Esophagus squamous epithelium (tissue), 5 donors: ENCODE data around the gene ENTPD1. TPM values are rescaled to one million over a fixed set of nuclear protein-coding genes. Genes with fewer than 3 reads are reported as not detected.
"Not testable (repeated sequence)": the region's sequence is repeated elsewhere in the genome, so short reads cannot be mapped to it uniquely, and the experiment has no call there.

Experiments used
- DNase-seq: peaks from one replicate; lab custom pipeline; 2025; lab: John Stamatoyannopoulos, UW
- H3K27ac ChIP-seq, 4 donors: fragments of 200-600 bp; sonication (generic); one replicate each; pipeline ENCODE4 v1.5.1; 2016 to 2019; ENCODE audit warnings: mild to moderate bottlenecking in 1 of 4
- H3K27me3 ChIP-seq, 4 donors: fragments of 200-600 bp; sonication (generic); 1 replicate in 3 of 4; 2 replicates in 1 of 4; pipeline versions ENCODE4 v1.5.1 to v1.6.0; 2017 to 2021; ENCODE audit warnings: antibody characterized with exemption in 1 of 4
- H3K36me3 ChIP-seq, 3 donors: fragments of 200-600 bp; sonication (generic); one replicate each; pipeline ENCODE4 v1.5.1; 2016 to 2019
- H3K4me1 ChIP-seq, 3 donors: fragments of 200-600 bp; sonication (generic); one replicate each; pipeline ENCODE4 v1.5.1; 2017 to 2019
- H3K4me3 ChIP-seq, 4 donors: fragments of 200-600 bp; sonication (generic); 1 replicate in 3 of 4; 2 replicates in 1 of 4; pipeline ENCODE4 v1.5.1; 2016 to 2019; ENCODE audit warnings: mild to moderate bottlenecking in 2 of 4, moderate library complexity in 1 of 4
- H3K9me3 ChIP-seq, 3 donors: fragments of 200-600 bp; sonication (generic); one replicate each; pipeline ENCODE4 v1.5.1; 2016 to 2019
- POLR2A ChIP-seq, 4 donors: fragments of 450-650 bp; IDR thresholded peaks; one replicate each; pipeline ENCODE4 v1.6.1; 2017; ENCODE audit warnings: antibody characterized with exemption in 4 of 4, mild to moderate bottlenecking in 4 of 4, moderate library complexity in 3 of 4
- WGBS, 2 donors: methylation state at CpG; one replicate each; pipeline ENCODE4 v1.1.5; 2018; 5-methylcytosine and 5-hydroxymethylcytosine counted together
- intact Hi-C: fragments of 100-400 bp; cut with DNase I; formaldehyde crosslinking; loops from one replicate; pipeline ENCODE4 v1.15.0; 2022
- total RNA-seq, 4 donors: library from RNA; depleted of rRNA; stranded (reverse); fragments of >200 nt; gene quantifications; one replicate each; pipeline ENCODE4 v1.1.0, GENCODE V29; 2016
- TF ChIP-seq, protein P1 (sequence below), 6 experiments: fragments of 450-650 bp in 4 of 6; fragments of 200-600 bp in 2 of 6; sonication (generic) in 2 of 6; IDR thresholded peaks; one replicate each; pipeline ENCODE4 v1.5.1; 2016 to 2019; ENCODE audit warnings: antibody characterized with exemption in 6 of 6, mild to moderate bottlenecking in 4 of 6, moderate library complexity in 4 of 6
- donor health status: DM: yes; HTN: yes; CAD: no.

ENTPD1 gene
- total RNA-seq, 4 donors from 2014 or later, result 7.7 to 34.5 (median 10.1) TPM

- intact Hi-C loops, result no loop called here
- H3K36me3 ChIP-seq, result peaks cover 0 to 87% (median 0%) of the 10 kb centered on the region in 3 donors
Measured at GRCh38 chr10:95872158-95872711, 116.3 kb downstream of the ENTPD1 start.

DNA sequence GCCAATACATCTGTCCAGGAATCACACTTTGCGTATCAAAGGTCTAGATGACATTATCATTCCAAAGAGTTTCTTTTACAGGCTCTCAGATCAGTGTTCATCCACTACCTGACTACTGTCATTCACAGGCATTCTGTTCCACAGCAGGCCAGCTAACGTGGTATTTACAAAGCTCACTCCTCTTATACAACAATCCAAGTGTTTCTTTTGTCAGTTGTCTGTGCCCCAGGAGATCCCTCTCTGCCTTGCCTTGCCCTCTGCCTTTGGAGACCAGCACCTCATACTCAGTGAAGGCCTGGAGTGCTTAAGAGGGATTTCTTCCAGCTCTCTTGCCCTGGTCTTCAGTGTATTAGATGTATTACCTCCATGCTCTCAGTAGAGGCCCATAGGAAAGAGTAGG is 117.2 kb downstream of the ENTPD1 start:
- no peak overlapping the region for H3K4me3 ChIP-seq
- TF ChIP-seq, protein P1, sequence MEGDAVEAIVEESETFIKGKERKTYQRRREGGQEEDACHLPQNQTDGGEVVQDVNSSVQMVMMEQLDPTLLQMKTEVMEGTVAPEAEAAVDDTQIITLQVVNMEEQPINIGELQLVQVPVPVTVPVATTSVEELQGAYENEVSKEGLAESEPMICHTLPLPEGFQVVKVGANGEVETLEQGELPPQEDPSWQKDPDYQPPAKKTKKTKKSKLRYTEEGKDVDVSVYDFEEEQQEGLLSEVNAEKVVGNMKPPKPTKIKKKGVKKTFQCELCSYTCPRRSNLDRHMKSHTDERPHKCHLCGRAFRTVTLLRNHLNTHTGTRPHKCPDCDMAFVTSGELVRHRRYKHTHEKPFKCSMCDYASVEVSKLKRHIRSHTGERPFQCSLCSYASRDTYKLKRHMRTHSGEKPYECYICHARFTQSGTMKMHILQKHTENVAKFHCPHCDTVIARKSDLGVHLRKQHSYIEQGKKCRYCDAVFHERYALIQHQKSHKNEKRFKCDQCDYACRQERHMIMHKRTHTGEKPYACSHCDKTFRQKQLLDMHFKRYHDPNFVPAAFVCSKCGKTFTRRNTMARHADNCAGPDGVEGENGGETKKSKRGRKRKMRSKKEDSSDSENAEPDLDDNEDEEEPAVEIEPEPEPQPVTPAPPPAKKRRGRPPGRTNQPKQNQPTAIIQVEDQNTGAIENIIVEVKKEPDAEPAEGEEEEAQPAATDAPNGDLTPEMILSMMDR (IDR thresholded peaks at IDR 0.05), result no peak
- no peak for TF ChIP-seq POLR2A (IDR thresholded peaks at IDR 0.05)
- peaks cover 0 to 78% (median 0%) of the 10 kb centered on the region in 3 donors for H3K36me3 ChIP-seq
- H3K27me3 ChIP-seq, result no peaks in the 10 kb centered on the region
- intact Hi-C loops, result no loop called here
- no peak overlapping the region for H3K27ac ChIP-seq
- no peak for DNase-seq
- 91 to 93% methylated on average over 2 of the region's 2 CpGs for WGBS, 2 donors
- H3K9me3 ChIP-seq, result no peaks in the 10 kb centered on the region
- no peaks in the 10 kb centered on the region for H3K4me1 ChIP-seq

More at GRCh38 chr10:95872158-95872711, 116.3 kb downstream of the ENTPD1 start:
- no peaks in the 10 kb centered on the region for H3K9me3 ChIP-seq
- no peak overlapping the region for H3K4me3 ChIP-seq
- no peaks in the 10 kb centered on the region for H3K4me1 ChIP-seq
- no peak overlapping the region for H3K27ac ChIP-seq
- 44 to 98% methylated on average over 2 of the region's 2 CpGs for WGBS, 2 donors
- no peak for TF ChIP-seq POLR2A (IDR thresholded peaks at IDR 0.05)
- TF ChIP-seq, protein P1 (IDR thresholded peaks at IDR 0.05), result no peak
- DNase-seq, result no peak
- H3K27me3 ChIP-seq, result no peaks in the 10 kb centered on the region

- DNase-seq, result no peak
- Histone ChIP-seq H3K9me3 (no peaks in the 10 kb centered on the region), H3K4me3 (no peak overlapping the region), H3K36me3 (peaks cover 0 to 74% (median 0%) of the 10 kb centered on the region in 3 donors), H3K27ac (no peak overlapping the region), H3K27me3 (no peaks in the 10 kb centered on the region), H3K4me1 (no peaks in the 10 kb centered on the region)
- 89 to 94% methylated on average over 4 of the region's 4 CpGs for WGBS, 2 donors
- no peak for TF ChIP-seq POLR2A (IDR thresholded peaks at IDR 0.05)
- TF ChIP-seq, protein P1 (IDR thresholded peaks at IDR 0.05), result no peak
- intact Hi-C loops, result no loop called here
Measured at GRCh38 chr10:95873651-95874050, 117.7 kb downstream of the ENTPD1 start.

DNA sequence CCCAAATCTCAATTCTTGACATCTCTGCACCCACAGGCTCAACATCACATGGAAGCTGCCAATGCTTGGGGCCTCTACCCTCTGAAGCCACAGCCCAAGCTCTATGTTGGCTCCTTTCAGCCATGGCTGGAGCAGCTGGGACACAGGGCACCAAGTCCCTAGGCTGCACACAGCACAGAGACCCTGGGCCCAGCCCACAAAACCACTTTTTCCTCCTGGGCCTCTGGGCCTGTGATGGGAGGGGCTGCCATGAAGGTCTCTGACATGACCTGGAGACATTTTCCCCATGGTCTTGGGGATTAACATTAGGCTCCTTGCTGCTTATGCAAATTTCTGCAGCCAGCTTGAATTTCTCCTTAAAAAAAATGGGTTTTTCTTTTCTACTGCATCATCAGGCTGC is 118.8 kb downstream of the ENTPD1 start:
- intact Hi-C loops, DNase-seq, H3K27ac ChIP-seq, H3K27me3 ChIP-seq, H3K9me3 ChIP-seq, H3K4me1 ChIP-seq, H3K4me3 ChIP-seq: not testable (repeated sequence)
- H3K36me3 ChIP-seq, result peaks cover 0 to 66% (median 0%) of the 10 kb centered on the region in 3 donors

GRCh38 chr10:95876756-95877155 is 120.8 kb downstream of the ENTPD1 start:
- H3K36me3 ChIP-seq, result peaks cover 0 to 48% (median 0%) of the 10 kb centered on the region in 3 donors
- no peaks in the 10 kb centered on the region for H3K4me1 ChIP-seq
- DNase-seq, result no peak
- 94 to 96% methylated on average over 1 of the region's 1 CpG for WGBS, 2 donors
- TF ChIP-seq POLR2A (IDR thresholded peaks at IDR 0.05), result no peak
- TF ChIP-seq, protein P1 (IDR thresholded peaks at IDR 0.05), result no peak
- no peak overlapping the region for H3K4me3 ChIP-seq
- H3K27me3 ChIP-seq, result no peaks in the 10 kb centered on the region
- no peaks in the 10 kb centered on the region for H3K9me3 ChIP-seq
- H3K27ac ChIP-seq, result no peak overlapping the region
- intact Hi-C loops, result no loop called here

- TF ChIP-seq POLR2A (IDR thresholded peaks at IDR 0.05), result no peak
- TF ChIP-seq, protein P1 (IDR thresholded peaks at IDR 0.05), result no peak
- Histone ChIP-seq H3K36me3 (peaks cover 0 to 36% (median 0%) of the 10 kb centered on the region in 3 donors), H3K4me1 (no peaks in the 10 kb centered on the region), H3K9me3 (no peaks in the 10 kb centered on the region), H3K27me3 (no peaks in the 10 kb centered on the region), H3K27ac (no peak overlapping the region), H3K4me3 (no peak overlapping the region)
- intact Hi-C loops, result no loop called here
- DNase-seq, result no peak
Measured at GRCh38 chr10:95877881-95878280, 121.9 kb downstream of the ENTPD1 start.
